UCSD-AML1 (cell line): Measurements from ENCODE around the gene WRNIP1.

Experiments used
- DNase-seq: peaks from one replicate; lab custom pipeline; 2025; ENCODE audit not compliant: unreplicated experiment; lab: John Stamatoyannopoulos, UW

WRNIP1 gene

GRCh38 chr6:2831392-2831791 lies 66.2 kb downstream of the WRNIP1 start:
- DNase-seq, result peak; percentile 52

- DNase-seq, result no peak
Observed at GRCh38 chr6:2834262-2834661, 69.1 kb downstream of the WRNIP1 start.
